Loucy (cell line): ENCODE measurements around the gene FAM53B.

Source experiments
- H2AFZ ChIP-seq: fragments of 200-600 bp; sonication (generic); 2 replicates; pipeline ENCODE4 v1.6.0; 2016; ENCODE audit warnings: antibody characterized with exemption, mild to moderate bottlenecking, low read length, moderate library complexity
- H3F3A ChIP-seq: fragments of 200-600 bp; 2 replicates; pipeline ENCODE4 v1.6.0; 2016; ENCODE audit warnings: antibody characterized with exemption, low read depth, mild to moderate bottlenecking
- H3K27me3 ChIP-seq: fragments of 200-600 bp; sonication (generic); 2 replicates; pipeline ENCODE4 v1.6.1; 2014; ENCODE audit warnings: low read length, mild to moderate bottlenecking; ENCODE audit not compliant: insufficient read depth, poor library complexity, severe bottlenecking
- H3K36me3 ChIP-seq: fragments of 200-600 bp; sonication (generic); 2 replicates; pipeline ENCODE4 v1.6.1; 2016; ENCODE audit warnings: low read length; ENCODE audit not compliant: insufficient read depth
- H3K4me1 ChIP-seq: fragments of 200-600 bp; sonication (generic); 2 replicates; pipeline ENCODE4 v1.5.1; 2014; ENCODE audit warnings: low read length, mild to moderate bottlenecking; ENCODE audit not compliant: insufficient read depth, poor library complexity, severe bottlenecking
- H3K4me2 ChIP-seq: fragments of 200-600 bp; sonication (generic); 2 replicates; pipeline ENCODE4 v1.6.0; 2014; ENCODE audit warnings: antibody characterized with exemption, low read length, low read depth, mild to moderate bottlenecking; ENCODE audit not compliant: poor library complexity, severe bottlenecking
- H3K4me3 ChIP-seq: fragments of 200-600 bp; sonication (generic); 2 replicates; pipeline ENCODE4 v1.5.1; 2014; ENCODE audit warnings: low read length, mild to moderate bottlenecking, mixed read lengths; ENCODE audit not compliant: poor library complexity, severe bottlenecking
- H3K79me2 ChIP-seq: fragments of 200-600 bp; sonication (generic); 2 replicates; pipeline ENCODE4 v1.6.1; 2014; ENCODE audit warnings: low read length; ENCODE audit not compliant: insufficient read depth
- H3K9ac ChIP-seq: fragments of 200-600 bp; sonication (generic); 2 replicates; pipeline ENCODE4 v1.6.0; 2014; ENCODE audit warnings: mild to moderate bottlenecking, low read depth, low read length, moderate library complexity; ENCODE audit not compliant: poor library complexity, severe bottlenecking
- H3K9me2 ChIP-seq: fragments of 200-600 bp; sonication (generic); replicated peaks from 2 replicates; pipeline ENCODE4 v1.6.1; 2016; ENCODE audit warnings: low read depth, low read length, mixed read lengths
- H3K9me3 ChIP-seq: fragments of 200-600 bp; sonication (generic); 2 replicates; pipeline ENCODE4 v1.6.1; 2014; ENCODE audit warnings: mild to moderate bottlenecking, antibody characterized with exemption, low read length, low read depth; ENCODE audit not compliant: insufficient read depth
- H4K20me1 ChIP-seq: fragments of 200-600 bp; sonication (generic); 2 replicates; pipeline ENCODE4 v1.6.0; 2014; ENCODE audit warnings: antibody characterized with exemption, low read length, mild to moderate bottlenecking; ENCODE audit not compliant: insufficient read depth, poor library complexity, severe bottlenecking
- CTCF ChIP-seq: fragments of 200-600 bp; sonication (generic); conservative IDR thresholded peaks from 2 replicates; pipeline ENCODE4 v1.5.1; 2014; ENCODE audit warnings: mild to moderate bottlenecking, antibody characterized with exemption, low read length
- EZH2phosphoT487 ChIP-seq: fragments of 200-600 bp; IDR thresholded peaks from 2 replicates; pipeline ENCODE4 v1.6.1; 2018; ENCODE audit warnings: antibody characterized with exemption, mild to moderate bottlenecking, moderate library complexity, borderline replicate concordance

The FAM53B gene

GRCh38 chr10:124739986-124740368, 4.2 kb downstream of the FAM53B start:
- Histone ChIP-seq H3K79me2 (peaks cover 87% of the 10 kb centered on the region), H3K27me3 (no peaks in the 10 kb centered on the region), H3K9me3 (no peaks in the 10 kb centered on the region), H3F3A (0 out of 2 replicates have a peak, but pooled peaks cover under 1% of the 10 kb centered on the region), H3K4me1 (peaks cover 59% of the 10 kb centered on the region), H3K9ac (peak overlapping the region; percentile 52), H4K20me1 (peaks cover 70% of the 10 kb centered on the region), H3K4me2 (peak overlapping the region; percentile 99), H2AFZ (no peak overlapping the region), H3K36me3 (no peaks in the 10 kb centered on the region), H3K9me2 (no peaks in the 10 kb centered on the region), H3K4me3 (peak overlapping the region; percentile 95)
- TF ChIP-seq EZH2phosphoT487 (no peak), CTCF (no peak)

GRCh38 chr10:124739119-124739921, 4.9 kb downstream of the FAM53B start:
- Histone ChIP-seq H3K9ac (peak overlapping the region; percentile 52), H3K4me1 (peaks cover 61% of the 10 kb centered on the region), H3K9me3 (no peaks in the 10 kb centered on the region), H3K27me3 (no peaks in the 10 kb centered on the region), H3K4me3 (peak overlapping the region; percentile 95), H3K79me2 (peaks cover 93% of the 10 kb centered on the region), H3F3A (no peaks in the 10 kb centered on the region), H2AFZ (no peak overlapping the region), H4K20me1 (peaks cover 76% of the 10 kb centered on the region), H3K36me3 (no peaks in the 10 kb centered on the region), H3K9me2 (no peaks in the 10 kb centered on the region), H3K4me2 (peak overlapping the region; percentile 99)
- no peak for TF ChIP-seq EZH2phosphoT487
- TF ChIP-seq CTCF, result no peak

- Histone ChIP-seq H3K9ac (no peak overlapping the region), H3K4me1 (peaks cover 65% of the 10 kb centered on the region), H3K79me2 (peaks cover 99% of the 10 kb centered on the region), H3K9me3 (no peaks in the 10 kb centered on the region), H3K36me3 (no peaks in the 10 kb centered on the region), H3K9me2 (no peaks in the 10 kb centered on the region), H3K4me3 (no peak overlapping the region), H4K20me1 (peaks cover 85% of the 10 kb centered on the region), H3K4me2 (peak overlapping the region; percentile 99), H3K27me3 (no peaks in the 10 kb centered on the region), H3F3A (no peaks in the 10 kb centered on the region), H2AFZ (no peak overlapping the region)
- TF ChIP-seq EZH2phosphoT487 (no peak), CTCF (no peak)
Observed at GRCh38 chr10:124738441-124738840, 5.7 kb downstream of the FAM53B start.
